Right forelimb (tissue), 1 donor: ENCODE results near the gene S100A4.
"Not testable (repeated sequence)": the region's sequence is repeated elsewhere in the genome, so short reads cannot be mapped to it uniquely, and the experiment has no call there.

ENCODE experiments used
- DNase-seq: peaks from one replicate; pipeline ENCODE4 v3.0.0-alpha.2; 2018

S100A4 gene

GRCh38 chr1:153545067-153546055 is at the start of gene S100A4:
TSS of gene S100A4 (minus strand) at chr1:153545806. CDS start at chr1:153544794, 1,012 bp downstream.
- peak; percentile 98 for DNase-seq

- DNase-seq = no peak
These were observed 47.1 kb upstream of the S100A4 start for GRCh38 chr1:153592748-153593147.

GRCh38 chr1:153588482-153588881 is 42.9 kb upstream of the S100A4 start:
- no peak for DNase-seq

- not testable (repeated sequence) for DNase-seq
These were observed 42.4 kb upstream of the S100A4 start for GRCh38 chr1:153588033-153588432.

GRCh38 chr1:153587314-153587713 is 41.7 kb upstream of the S100A4 start:
- no peak for DNase-seq

- DNase-seq = no peak
These were observed 40.7 kb upstream of the S100A4 start for GRCh38 chr1:153586347-153586746.

GRCh38 chr1:153585006-153585405 is 39.4 kb upstream of the S100A4 start:
- DNase-seq = no peak

GRCh38 chr1:153583976-153584375 is 38.4 kb upstream of the S100A4 start:
- DNase-seq = no peak

GRCh38 chr1:153583514-153583913 is 37.9 kb upstream of the S100A4 start:
- not testable (repeated sequence) for DNase-seq

- not testable (repeated sequence) for DNase-seq
These were observed 37.2 kb upstream of the S100A4 start for GRCh38 chr1:153582836-153583235.

- no peak for DNase-seq
These were observed 33.3 kb upstream of the S100A4 start for GRCh38 chr1:153578936-153579335.

- no peak for DNase-seq
These were observed 32.9 kb upstream of the S100A4 start for GRCh38 chr1:153578490-153578889.

GRCh38 chr1:153577624-153578051 is 32.0 kb upstream of the S100A4 start:
- DNase-seq = no peak

- no peak for DNase-seq
These were observed 31.5 kb upstream of the S100A4 start for GRCh38 chr1:153577138-153577537.

GRCh38 chr1:153575497-153575896 is 29.9 kb upstream of the S100A4 start:
- DNase-seq = not testable (repeated sequence)

GRCh38 chr1:153575081-153575491 is 29.5 kb upstream of the S100A4 start:
- DNase-seq = not testable (repeated sequence)

GRCh38 chr1:153573351-153573750 is 27.7 kb upstream of the S100A4 start:
- DNase-seq = no peak

- DNase-seq = peak; percentile 70
These were observed 27.0 kb upstream of the S100A4 start for GRCh38 chr1:153572569-153573015.

GRCh38 chr1:153571706-153572105 is 26.1 kb upstream of the S100A4 start:
- DNase-seq = no peak

- no peak for DNase-seq
These were observed 25.3 kb upstream of the S100A4 start for GRCh38 chr1:153570874-153571273.

GRCh38 chr1:153569465-153569864 is 23.9 kb upstream of the S100A4 start:
- no peak for DNase-seq

- DNase-seq = peak; percentile 95
These were observed 22.9 kb upstream of the S100A4 start for GRCh38 chr1:153568367-153569099.

- no peak for DNase-seq
These were observed 22.2 kb upstream of the S100A4 start for GRCh38 chr1:153567621-153568366.
